CD1c-positive myeloid dendritic cell (primary cell): Measurements from ENCODE around the gene RCE1.

Experiments used
- DNase-seq: peaks from one replicate; pipeline ENCODE4 v3.0.0-alpha.2; 2016; ENCODE audit errors: extremely low spot score

RCE1 gene

DNA sequence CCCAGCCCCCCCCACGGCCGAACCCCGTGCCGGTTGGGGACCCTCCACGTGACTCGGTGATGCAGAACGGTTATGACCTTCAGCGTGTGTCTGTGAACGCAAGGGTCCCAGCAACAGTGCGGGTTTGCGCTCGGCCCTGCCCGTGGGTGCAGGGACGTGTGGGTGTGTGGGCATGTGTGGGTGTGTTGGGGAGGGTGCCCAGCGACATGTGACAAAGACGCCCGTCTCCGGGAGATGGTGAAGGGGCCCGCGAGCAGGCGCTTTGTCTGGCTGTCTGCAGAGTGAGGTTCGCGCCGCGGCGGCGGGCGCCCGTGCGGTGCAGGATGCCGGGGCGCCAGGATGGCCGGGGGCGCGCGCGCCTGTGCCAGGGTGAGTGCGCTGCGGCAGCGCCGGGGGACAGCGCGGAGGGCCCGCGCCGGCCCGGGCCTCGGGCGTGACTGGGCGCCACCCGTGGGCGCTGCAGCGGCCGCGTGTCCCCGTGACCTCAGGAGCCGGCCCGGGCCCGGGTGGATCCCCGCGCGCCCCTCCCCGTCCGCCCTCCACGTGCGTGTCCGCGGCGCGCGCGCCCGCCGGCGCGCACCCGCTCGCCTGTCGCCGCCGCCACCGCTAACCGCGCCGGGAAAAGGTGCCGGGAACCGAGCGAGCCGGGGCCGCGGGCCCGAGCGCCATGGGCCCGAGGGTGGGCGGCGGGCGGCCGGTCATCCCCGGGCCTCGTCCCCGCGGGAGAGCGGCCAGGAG is 13.4 kb downstream of the RCE1 start, which contains the start of gene LRFN4:
TSS of gene LRFN4 (plus strand) at position 569 of the 738 bp plus-strand sequence. CDS start 681 bp downstream, outside the sequence.
- peak; percentile 81 for DNase-seq

DNA sequence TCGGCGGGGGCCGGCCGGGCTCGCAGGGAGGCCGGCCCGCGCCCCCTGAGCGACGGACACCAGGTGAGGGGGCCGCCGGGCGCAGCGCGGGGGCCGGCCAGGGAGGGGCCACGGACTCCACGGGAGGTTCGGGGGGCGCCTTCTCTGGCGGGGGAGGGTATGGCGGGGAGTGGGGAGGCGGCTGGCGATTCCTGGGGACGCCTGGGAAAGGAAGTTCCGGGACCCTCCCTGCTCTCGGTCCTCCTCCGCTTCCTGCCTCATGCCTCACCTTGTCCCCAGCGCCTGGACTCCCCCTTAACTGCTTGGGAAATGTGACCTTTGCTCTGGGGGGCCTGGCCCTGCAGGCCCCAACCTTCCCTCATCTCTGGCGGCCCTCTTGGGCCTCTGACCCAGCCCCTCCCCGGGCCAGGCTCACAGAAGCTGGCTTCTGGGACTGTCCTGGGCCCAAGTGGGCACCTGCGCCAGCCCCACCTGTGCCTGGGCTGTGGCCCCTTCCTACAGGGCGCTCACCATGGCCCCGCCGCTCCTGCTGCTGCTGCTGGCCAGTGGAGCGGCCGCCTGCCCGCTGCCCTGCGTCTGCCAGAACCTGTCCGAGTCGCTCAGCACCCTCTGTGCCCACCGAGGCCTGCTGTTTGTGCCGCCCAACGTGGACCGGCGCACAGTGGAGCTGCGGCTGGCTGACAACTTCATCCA is 14.1 kb downstream of the RCE1 start:
- no peak for DNase-seq

DNA sequence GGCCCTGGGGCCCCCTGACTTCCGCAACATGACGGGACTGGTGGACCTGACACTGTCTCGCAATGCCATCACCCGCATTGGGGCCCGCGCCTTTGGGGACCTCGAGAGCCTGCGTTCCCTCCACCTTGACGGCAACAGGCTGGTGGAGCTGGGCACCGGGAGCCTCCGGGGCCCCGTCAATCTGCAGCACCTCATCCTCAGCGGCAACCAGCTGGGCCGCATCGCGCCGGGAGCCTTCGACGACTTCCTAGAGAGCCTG is 14.6 kb downstream of the RCE1 start:
- DNase-seq = no peak

DNA sequence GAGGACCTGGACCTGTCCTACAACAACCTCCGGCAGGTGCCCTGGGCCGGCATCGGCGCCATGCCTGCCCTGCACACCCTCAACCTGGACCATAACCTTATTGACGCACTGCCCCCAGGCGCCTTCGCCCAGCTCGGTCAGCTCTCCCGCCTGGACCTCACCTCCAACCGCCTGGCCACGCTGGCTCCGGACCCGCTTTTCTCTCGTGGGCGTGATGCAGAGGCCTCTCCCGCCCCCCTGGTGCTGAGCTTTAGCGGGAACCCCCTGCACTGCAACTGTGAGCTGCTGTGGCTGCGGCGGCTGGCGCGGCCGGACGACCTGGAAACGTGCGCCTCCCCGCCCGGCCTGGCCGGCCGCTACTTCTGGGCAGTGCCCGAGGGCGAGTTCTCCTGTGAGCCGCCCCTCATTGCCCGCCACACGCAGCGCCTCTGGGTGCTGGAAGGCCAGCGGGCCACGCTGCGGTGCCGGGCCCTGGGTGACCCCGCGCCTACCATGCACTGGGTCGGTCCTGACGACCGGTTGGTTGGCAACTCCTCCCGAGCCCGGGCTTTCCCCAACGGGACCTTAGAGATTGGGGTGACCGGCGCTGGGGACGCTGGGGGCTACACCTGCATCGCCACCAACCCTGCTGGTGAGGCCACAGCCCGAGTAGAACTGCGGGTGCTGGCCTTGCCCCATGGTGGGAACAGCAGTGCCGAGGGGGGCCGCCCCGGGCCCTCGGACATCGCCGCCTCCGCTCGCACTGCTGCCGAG is 15.1 kb downstream of the RCE1 start:
- no peak for DNase-seq

DNA sequence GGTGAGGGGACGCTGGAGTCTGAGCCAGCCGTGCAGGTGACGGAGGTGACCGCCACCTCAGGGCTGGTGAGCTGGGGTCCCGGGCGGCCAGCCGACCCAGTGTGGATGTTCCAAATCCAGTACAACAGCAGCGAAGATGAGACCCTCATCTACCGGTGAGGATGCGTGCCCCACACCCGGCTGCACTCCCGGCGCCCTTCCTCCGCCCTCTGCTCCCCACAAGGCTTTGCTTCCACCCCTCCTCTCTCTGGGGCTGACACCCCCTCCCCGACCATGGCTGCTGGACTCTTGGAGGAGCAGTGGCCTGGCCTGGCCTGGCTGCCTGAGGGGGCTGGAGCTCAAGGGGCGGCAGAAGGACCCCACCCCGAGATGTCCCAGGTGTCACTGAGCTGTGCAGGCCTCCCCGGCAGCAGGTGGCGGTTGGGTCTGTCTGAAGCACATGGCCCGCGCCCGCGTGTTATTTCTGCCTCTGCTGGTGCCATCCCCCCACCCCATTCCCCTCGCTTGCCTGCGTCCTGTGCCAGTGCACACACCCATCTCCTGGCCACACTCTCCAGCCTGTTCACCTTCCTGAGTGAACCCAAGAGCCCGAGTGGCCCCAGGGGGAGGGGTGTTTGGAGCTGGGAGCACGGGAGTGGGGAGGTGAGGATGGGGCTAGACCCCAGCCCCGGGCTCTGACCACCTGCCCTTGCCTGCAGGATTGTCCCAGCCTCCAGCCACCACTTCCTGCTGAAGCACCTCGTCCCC is 15.9 kb downstream of the RCE1 start:
- no peak for DNase-seq

DNA sequence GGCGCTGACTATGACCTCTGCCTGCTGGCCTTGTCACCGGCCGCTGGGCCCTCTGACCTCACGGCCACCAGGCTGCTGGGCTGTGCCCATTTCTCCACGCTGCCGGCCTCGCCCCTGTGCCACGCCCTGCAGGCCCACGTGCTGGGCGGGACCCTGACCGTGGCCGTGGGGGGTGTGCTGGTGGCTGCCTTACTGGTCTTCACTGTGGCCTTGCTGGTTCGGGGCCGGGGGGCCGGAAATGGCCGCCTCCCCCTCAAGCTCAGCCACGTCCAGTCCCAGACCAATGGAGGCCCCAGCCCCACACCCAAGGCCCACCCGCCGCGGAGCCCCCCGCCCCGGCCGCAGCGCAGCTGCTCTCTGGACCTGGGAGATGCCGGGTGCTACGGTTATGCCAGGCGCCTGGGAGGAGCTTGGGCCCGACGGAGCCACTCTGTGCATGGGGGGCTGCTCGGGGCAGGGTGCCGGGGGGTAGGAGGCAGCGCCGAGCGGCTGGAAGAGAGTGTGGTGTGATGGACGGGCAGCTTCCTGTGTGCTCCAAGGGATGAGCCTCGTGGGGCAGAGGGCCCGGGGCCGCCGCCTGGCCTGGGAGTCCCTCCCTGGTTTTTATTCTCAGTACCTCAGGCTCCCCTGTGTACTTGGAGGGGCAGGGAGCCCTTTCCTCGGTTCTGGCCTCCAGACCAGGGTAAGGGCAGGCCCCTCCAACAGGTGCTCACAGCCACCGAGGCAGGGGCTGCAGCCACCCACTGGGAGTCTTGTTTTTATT is 16.6 kb downstream of the RCE1 start:
- no peak for DNase-seq

DNA sequence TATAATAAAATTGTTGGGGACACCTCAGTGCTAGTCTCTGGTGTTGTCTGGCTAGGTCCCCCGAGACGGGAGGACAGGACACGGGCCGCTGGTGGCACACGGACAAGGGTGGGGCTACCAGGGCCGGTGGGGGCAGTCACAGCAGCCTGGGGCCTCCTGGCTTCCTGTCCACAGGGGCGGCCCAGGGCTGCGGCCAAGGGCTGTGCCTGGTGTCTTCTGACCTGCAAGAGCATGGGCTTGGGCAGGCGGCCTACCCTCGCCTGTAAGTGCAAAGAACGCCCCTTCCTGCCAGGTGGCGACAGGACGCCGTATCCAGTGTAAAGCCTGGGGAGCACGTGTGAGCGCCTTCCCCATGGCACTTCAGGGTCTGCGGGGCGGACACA is 17.2 kb downstream of the RCE1 start:
- no peak for DNase-seq

DNA sequence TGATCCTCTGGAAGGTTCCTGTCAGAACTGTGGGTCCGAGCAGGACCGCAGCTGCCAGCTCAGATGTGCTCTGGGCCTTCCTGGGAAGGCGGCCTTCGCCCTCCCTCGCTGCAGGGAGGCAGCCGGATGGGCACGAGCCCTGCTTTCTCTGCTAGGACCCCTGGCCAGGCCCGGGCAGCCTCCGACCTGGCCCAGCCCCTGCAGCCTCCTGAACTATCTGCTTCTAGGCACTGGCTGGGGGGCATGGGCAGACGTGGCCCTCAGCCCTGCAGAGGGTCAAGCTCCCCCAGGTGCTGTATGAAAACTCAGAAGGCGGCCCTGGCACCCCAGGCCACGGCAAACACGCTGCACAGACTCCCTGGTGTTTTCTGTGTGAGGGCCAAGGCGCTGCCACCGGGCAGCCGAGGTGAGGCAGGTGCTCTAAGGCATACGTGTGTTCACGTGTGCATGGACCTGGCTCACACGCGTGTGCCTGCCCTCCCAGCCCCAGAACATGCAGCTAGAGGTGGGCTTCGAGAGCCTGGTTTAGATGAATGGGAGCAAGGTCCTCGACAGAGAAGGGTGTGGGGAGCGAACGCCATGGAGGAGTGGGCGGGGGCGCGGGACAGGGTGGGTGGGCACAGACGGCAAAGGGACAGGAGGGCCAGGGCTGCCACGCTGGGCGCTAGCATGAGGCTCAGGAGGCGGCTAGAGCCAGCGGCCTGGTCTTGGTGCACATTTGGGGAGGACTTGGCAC is 18.0 kb downstream of the RCE1 start:
- DNase-seq = no peak

DNA sequence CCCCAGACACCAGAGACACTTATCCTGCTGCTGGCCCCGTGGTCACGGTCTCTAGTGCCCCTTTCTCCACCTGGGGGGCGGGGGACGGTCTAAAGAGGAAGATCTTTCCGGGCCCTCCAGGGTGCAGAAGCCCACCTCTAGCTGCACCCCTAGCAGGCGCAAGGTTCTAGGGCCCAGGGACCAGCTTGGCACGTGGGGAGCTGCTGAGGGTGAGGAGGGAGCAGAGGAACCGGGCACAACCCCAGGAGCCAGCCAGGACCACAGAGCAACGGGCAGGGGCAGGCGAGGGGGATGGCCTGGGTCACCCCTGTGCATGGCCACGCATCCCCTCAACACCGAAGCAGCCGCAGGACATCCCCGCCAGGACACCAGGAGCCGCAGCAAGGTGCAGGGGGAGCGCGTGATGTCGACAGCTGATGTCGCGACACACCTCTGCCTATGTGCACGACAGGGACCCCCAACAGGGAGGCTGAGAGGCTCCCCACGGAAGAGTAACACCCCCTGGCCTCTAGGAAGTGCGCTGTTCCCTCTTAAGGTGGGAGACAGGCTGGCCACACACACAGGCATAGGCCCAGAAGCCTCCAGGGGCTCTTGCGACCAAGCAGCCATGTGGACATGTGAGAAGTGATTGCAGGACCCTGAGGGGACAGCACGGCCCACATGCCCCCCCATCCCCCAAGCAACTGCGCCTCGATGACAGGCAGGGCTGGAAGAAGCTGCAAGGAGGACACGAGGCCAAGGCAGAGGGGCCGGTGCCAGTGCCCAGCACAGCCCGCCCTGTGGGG is 18.7 kb downstream of the RCE1 start:
- no peak for DNase-seq

DNA sequence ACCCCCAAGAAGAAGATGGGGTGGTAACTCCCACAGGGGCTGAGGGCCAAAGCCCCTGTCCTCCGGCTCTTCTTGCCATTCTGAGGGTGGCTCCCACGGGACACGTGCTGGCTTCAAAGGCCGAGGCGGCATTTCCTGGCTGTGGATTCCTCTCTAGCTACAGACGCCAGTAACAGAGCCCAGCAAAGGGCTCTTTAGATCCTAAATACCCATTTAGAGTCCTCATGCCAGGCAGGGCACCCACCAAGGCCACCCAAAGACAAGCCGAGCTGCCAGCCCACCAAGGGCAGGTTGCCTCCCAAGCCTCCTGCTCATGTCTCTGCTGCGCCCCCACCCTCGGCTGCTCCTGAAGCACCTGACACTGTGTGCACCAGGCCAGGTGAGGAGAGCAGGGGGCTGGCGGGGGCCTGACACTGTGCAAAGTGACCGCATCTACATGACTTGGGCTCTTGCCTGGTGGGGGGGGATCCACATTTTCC is 19.4 kb downstream of the RCE1 start:
- no peak for DNase-seq

DNA sequence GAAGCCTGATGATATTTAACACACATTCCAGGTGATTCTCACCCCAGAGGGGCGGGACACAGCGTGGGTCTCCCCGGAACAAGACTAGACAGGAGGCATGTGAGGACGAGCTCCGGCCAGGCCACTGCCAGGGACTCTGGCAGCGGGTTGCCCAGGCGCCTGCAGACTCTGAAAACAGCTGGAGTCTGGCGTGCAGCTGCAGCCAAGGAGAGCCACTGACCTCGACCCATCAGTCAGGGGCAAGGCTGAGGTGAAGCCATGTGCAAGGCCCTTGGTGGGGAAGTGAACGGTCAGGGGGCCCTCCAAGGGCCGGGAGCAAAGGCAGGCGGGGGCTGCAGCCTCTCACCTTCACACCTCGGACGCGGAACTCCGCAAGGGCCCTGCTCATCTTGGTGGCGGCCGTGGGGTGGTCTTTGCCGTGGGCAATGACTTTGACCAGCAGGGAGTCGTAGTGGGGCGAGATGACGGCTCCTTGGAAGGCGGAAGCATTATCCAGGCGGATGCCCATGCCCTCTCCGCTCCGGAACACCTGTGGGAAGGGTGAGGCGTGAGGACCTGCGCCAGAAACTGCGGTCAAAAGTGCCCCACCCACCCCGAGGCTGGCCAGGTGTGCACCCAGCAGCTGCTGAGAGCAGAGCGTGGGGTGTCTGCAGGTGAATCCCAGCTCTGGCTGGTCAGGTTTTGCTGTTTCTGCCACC is 20.3 kb downstream of the RCE1 start:
- no peak for DNase-seq

DNA sequence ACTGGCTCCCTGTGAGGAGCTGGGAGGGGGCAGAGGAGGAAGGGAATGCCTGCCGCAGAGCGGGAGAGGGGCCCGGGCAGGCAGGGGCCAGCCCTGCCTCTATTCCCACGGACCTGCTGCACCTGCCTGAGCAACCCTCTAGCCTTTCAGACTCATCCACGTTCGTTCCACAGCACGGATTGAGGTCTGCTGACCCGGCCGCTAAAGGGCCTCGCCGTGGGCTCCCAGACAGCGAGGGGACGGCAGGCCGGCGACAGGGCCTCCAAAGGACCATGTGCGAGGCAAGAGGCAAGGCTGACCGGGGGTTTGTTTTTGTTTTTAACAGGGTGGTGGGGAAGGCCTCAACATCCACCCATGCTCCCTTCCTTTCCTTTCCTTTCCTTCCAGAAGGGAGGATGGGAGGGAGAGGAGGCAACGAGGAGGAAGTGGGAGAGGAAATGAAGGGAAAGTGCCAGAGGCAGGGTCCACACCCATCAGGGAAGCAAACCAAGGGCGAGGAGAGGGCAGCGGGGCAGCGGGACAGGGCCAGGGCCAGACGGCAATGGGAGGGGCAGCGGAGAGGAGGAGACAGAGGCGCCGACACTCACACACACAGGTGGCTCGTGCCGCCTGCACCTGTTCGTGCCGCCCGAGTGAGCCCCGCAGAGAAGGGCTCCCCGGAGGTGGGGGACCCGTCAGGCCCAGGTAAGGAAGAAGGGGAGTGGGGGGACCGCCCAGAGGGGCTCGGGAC is 21.1 kb downstream of the RCE1 start:
- no peak for DNase-seq

DNA sequence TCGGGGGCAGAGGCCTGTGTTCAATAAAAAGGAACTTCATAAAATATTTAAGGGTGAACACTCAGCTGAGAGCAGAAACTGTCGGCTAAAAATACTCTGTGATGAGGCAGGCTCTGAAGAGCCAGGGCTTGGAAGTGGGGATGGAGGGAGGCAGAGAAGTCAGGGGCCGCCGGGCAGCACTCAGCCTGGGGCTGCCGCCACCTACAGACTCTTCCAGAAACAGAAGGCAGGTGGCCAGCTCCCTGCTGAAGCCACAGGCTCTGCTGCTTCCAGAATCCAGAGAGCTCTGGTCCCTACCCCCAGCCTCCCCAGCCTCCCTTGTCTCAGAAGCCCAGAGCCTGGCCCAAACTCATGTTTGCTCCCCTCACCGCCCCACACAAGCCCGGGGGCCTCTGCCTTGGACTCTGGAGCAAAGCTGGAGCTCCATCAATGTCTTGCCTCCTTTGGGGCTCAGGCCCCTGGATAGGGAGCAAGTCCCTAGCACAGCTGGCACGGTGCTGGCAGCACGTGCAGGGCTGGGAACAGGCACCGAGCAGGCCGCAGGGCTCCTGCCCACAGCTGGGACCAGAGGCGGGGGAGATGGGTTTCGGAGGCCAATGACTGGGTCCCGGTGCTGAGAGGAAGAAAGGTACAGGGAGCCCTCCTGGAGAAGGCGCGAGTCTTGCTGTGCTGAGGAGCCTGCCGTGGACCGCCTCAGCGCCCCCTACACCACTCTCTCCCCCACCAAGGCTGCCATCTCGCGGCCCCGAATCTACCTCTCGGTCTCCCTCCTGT is 21.9 kb downstream of the RCE1 start:
- DNase-seq = no peak

DNA sequence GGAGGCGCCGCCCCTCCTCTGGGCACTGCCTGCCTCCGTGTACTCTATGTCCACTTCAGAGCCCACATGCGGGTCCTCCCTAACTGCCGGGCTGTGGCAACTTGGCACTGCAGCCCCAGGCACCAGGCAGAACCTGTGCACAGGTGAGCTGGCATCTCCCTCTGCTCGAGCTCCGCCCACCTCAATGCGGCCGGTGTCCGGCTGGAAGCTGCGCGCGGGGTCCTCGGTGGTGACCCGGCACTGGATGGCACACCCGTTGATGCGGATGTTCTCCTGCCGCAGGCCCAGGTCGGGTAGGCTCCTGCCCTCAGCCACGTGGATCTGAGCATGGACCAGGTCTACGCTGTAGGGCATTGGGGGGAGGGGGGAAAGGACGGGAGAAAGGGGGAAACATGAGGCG is 22.8 kb downstream of the RCE1 start:
- no peak for DNase-seq

DNA sequence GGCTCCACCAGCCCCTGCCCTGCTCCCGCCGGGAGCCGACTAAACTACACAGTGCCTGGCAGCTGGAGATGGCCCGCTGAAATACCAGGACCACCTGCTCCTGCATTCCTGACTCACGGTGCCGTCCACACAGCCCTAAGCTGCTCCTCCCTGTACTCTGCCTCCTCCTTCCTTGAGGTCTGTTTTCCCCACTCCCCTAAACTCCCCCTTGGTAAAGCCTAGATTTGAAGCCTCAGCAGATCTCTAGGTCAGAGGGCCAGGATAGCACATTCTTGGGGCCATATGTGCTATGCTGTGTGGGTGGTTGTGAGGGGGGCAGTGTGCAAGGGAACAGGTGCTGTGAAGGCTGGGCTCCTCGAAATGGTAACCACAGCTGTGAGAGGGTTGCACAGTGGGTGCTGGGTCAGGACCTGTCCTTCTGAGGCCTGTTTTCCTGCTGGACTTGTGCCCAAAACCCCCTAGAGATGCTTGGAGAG is 23.3 kb downstream of the RCE1 start:
- no peak for DNase-seq

DNA sequence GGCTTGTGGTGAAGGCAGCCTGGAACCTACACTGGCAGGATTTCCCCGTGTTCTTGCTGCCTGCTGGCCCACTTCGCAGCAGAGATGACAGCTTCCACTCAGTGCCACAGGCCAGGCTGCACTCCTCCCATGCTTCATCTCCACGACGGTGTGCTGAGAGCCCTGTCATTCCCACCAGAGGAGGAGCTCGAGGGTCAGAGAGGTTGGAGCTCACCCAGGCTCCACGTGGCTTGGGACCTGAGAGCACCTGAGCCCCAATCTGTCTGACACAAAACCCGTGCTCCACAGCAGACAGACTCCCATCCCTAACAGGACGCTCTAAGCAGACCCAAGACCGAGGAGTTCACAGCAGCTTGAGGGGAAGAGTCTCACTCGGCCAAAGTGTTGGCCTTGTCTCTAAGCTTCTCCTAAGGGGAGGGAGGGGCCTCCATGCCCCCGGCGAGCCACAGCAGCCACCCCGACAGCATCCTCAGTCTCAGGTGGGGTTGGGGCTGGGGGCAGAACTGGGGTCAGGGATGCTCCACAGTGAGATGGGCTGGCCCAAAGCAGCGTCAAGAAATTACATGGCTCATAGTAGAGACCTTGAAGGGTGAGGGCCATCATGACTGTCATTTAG is 24.3 kb downstream of the RCE1 start:
- DNase-seq = no peak

DNA sequence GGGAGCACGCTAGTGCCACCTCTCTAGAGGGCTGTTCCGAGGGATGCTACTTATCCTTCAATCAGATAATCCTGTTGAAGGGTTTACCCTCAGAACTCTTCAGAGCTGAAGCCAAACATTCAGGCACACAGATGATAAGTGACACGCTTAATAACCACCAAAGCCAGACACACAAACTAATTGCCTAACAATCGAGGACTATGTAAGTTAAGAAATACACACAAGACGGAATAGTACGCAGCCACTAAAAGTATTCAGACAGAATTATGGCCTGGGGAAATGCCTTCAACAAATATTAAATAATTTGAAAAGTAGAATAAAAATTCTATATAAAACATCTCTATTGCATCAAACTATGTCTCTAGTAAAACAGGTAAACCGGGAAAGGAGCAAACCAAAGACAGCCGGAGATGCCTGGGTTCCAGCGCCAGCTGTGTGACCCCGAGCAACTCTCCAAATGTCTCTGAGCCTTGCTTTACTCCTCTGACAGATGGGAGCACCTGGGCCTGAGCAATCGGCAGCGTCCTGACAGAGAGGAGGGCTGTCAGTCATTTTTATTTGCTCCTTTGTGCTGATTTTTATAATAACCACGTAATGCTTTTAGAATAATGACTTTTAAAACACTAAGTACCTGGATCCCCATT is 25.0 kb downstream of the RCE1 start:
- no peak for DNase-seq
